RPMI7951 (cell line): ENCODE data around the gene RTN4R. TPM values are rescaled to one million over a fixed set of nuclear protein-coding genes. Genes with fewer than 3 reads are reported as not detected.
A peak's percentile ranks its signal among the peaks of the same experiment; 100 is the strongest.
"Not testable (repeated sequence)": the region's sequence is repeated elsewhere in the genome, so short reads cannot be mapped to it uniquely, and the experiment has no call there.

Experiments used
- DNase-seq: peaks from one replicate; pipeline ENCODE4 v3.0.0-alpha.2; 2012; ENCODE audit warnings: low read depth
- total RNA-seq: library from RNA; depleted of rRNA; stranded (reverse); fragments of >200 nt; shearing (Covaris generic); gene quantifications from 2 replicates; pipeline ENCODE4 v1.2.3, GENCODE V29; 2014; rRNA removed

The RTN4R gene
- 0.12 and 0.39 TPM in 2 replicates for total RNA-seq

DNA sequence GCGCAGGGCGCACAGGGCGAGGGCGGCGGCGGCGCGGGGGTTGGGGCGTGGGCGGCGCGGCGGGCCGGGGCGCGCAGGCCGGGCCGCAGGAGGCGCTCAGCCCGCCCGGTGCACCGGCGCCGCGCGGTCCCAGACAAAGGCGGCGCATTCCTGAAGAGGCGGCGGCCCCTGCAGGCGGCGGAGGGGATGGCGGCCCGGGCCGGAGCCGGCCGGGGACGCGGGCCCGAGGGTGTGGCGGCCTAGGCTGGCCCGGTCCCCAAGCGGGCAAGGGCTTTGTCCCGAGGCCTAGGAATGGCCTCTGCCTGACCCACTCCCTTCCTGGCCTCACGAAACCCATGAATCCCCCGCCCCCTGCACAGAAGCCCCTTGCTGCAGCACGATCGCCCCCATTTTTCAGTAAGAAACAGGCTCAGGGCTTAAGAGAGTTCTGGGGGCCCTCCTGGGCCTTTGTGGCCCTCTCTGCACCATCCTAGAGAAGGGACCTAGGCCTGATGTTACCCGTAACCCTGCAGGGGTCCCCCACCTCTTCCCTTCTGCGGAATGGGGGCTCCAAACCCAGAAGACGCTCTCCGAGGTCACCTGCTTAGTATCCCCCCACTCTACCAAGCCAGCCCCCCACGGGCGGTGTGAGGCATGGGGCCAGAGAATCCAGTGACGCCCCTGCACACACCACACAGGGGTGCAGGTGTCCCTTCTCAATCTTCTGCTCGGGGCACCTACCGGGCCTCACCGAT lies at the start of gene RTN4R:
TSS of gene RTN4R (minus strand) at position 40 of the 734 bp plus-strand sequence. CDS start 226 bp downstream, outside the sequence.
- peak; percentile 25 for DNase-seq

DNA sequence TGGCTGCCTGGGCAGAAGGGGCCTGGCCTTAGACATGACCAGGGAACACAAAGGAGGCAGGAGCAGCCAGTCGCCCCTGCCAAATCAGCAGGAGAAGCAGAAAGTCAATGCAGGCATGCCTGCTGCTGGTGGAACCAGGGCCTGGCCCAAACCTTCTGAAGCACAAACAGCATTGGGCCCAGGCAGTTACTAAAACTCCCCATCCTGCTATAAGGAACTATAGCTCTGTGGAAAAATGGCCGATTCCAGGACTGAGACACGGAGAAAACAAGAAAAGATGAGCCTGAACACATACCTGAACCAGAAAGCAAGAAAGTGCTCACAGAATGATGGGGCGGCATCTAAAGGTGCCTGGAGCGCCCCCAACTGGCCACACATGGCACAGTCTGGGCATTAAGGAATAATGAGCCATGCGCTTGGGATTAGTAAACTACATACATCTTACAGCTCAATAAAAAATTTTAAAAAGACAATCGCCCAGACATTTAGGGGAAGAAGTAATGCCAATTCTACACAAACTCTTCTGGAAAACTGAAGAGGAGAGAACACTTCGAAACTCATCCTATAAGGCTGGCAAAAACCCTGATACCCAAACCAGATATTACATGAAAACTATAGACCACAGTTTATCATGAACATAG lies 49.4 kb upstream of the RTN4R start:
- not testable (repeated sequence) for DNase-seq

DNA sequence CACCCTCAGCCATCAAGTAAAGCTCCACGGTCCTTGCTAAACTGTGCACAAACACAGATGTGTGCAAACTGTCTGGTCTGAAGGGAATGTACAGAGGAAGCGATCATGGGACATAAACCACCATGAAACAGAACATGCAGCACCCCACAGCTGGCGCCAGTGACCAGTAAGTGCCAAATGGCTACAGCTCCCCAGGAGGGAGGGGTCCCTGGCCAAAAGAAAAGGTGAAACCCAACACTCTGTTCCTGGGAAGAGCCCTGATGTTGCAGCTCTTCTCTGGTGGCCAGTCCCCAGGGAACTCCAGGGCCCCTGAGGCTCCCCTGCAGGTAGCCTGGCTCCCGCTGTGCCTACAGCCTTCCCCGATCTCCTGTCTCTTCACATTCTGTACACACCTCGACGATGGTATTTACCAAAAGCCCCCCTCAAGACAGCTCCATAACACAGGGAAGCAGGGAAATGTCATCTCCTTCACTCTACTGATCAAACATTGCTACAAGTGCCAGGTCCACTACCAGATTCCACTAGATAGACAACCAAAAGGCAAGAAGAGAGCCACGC lies 48.8 kb upstream of the RTN4R start:
- DNase-seq, result no peak

DNA sequence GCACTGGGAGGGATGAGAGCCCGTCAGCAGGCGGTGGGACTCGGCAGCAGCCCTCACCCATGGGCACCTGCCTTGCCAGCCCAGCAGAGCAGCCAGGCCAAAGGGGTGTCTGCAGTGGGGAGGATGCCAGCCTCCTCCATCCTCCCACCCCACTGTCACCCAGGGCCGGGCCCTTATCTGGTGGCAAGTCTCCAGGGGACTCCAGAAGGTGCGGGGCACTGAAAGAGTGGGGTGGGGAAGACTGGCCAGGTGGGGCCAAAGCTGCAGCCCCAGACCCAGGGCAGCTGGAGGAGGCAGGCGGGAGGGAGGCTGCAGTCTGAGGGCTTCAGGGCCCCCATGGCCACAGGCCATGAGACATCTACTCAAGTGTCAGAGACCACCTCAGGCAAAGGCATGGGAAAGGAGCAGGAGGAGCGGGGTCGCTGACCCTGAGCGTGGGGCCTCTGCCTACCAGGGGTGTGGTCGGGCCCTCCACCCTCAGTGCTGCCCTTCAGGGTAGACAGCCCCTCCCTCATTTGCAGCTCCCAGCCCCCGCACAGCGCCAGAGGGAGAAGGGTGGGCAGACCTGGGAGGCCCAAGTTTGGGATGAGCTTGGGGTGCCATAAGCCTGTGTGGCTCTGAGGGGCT lies 48.2 kb upstream of the RTN4R start:
- no peak for DNase-seq

DNA sequence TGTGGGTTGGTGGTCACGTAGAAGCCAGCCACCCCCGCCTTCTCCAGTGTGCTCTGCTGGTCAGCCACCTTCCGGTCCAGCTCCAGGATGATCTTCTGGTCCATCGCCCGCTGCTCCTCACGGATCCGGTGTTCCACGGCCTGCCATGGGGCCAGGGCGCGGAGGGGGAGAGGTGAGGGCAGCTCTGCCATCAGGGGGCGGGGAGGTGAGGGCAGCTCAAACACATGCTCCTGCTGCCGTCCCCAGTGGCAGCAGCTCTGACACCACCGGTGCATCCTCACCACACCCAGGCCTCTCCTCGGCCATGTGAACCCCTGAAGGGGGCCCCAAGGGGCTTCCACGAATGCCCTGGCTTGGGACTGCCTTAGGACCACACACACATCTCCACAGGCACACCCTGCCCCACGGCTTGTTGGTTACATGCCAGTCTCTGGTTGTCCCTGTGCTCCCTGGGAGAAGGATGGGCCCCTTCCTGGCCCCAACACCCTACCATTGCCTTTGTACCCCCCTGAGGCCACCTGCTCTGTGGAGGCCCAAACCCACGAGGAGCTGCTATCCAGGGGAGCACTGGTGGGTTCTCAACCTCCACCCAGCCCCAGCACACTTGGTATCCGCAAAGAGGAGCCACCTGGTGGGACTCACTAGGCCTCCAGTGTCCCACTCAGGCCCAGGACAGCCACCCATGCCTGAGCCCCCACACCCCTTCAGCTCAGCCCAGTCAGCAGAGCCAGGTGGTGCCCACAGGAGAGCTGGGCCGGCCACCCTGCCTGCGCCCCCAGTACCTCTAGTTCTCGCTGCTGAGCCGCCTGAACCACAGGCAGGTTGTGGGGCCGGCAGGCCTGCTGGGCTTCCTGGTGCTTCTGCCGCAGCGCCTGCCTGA lies 47.5 kb upstream of the RTN4R start:
- no peak for DNase-seq

DNA sequence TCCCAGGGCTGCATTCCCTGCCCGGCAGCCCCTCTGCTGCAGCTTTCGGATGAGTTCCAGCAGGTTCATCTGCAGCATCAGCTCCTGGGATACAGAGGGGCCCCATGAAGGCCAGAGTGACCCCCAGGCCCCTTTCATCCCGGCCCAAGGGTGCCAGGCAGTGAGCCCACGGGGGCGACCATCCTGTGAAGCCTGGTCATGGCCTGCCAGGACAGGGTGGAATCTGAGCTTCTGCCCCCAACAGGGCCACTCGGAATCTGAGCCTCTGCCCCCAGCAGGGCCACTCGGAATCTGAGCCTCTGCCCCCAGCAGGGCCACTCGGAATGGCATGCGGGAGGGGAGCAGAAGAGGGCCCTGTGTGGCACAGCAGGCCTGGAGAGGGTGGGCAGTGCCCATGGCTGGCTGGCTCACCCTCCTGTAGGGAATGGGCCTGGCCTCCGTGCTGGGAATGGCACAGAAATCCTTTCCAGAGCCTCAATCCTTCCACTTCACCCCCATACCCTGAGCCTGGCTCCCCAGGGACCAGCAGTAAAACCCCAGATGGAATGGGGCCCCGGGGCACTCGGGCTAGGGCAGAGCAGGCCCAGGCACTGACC lies 46.7 kb upstream of the RTN4R start:
- DNase-seq, result not testable (repeated sequence)

DNA sequence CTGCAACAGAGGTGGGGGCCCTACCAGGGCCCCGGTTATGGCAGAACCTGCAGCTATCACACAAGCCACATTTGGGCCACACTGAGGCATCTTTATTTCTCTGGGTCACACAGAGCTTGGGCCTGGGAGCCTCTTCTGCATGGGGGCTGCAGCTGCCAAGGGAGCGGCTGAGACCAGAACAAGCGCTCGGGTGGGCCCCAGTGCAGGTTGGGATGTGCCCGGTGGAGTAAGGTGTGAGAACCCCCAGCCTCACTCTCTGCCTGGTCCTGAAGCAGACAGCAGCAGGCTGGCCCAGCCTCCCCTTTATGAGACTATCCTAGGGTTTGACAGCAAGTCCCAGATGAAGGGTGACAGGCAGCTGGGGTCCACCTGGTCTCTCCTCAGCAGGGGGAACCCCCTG lies 46.1 kb upstream of the RTN4R start:
- not testable (repeated sequence) for DNase-seq

DNA sequence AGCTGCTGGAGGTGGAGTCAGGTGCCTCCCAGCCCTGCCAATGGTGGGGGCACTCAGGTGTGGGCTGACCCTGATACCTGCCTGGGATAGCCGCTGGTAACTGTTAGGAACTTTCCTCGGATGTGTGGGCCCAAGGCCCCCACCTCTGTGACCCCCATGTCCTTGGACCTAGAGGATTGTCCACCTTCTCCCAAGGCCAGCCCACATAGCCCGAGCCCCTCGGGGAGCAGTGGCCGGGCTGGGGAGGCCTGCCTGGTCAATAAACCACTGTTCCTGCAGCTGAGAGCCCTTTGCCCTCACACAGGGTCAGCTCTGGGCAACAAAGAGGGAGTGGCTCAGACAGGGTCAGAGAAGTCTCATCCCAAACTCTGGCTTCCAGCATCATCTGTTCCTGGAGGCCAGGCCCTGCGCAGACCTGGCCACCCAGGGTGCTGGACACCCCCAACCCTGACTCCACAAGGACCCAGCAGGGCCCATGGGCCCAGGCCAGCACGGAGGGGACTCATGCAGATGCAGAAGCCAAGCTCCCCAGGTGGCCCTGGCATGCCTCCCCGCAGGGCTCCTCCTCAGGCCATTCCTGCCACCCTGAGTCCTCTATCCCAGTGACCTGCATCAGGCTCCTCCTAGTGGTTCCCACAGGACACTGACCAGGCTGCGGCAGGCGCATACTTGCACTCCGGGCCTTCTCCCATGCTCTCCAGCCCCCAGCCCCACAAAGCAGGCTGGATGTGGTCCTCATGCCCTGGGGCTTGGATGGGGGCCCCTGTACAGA lies 45.4 kb upstream of the RTN4R start:
- not testable (repeated sequence) for DNase-seq

DNA sequence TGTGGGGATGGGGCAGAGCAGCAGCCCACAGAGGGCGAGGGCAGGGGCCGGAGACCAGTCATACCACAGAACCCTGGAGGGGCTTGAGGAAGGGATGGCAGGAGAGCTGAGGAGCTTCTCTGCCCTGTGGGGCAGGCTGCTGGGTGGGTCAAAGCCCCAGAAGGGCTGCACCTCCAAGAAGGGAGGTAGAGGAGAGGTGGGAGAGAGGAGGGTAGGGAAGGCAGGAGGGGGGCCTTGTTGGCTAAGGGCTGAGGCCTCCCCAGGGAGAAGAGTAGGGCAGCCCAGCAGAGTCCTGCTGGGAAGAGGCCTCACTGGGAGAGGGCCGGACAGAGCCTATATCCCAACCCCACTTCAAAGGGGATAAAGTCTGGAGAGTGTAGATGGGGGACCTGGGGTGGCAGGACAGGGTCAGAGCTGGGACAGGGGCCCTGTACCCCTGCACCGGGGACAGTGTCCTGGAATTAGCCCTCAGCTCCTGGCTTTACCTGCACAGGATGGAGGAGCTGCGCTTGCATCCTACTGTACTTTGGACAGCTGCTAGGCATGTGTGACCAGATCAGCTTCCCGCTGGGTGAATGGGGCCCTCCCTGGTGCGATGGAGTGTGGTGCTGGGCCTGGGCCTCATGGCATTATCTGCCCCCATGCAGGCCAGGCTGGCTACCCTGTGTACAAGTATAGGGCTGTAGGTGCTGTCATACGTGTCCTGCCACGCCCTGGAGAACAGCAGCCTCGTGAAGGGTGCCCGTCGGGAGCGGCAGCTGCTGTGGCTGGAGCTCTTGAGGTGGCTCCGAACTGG lies 44.5 kb upstream of the RTN4R start:
- DNase-seq, result no peak

DNA sequence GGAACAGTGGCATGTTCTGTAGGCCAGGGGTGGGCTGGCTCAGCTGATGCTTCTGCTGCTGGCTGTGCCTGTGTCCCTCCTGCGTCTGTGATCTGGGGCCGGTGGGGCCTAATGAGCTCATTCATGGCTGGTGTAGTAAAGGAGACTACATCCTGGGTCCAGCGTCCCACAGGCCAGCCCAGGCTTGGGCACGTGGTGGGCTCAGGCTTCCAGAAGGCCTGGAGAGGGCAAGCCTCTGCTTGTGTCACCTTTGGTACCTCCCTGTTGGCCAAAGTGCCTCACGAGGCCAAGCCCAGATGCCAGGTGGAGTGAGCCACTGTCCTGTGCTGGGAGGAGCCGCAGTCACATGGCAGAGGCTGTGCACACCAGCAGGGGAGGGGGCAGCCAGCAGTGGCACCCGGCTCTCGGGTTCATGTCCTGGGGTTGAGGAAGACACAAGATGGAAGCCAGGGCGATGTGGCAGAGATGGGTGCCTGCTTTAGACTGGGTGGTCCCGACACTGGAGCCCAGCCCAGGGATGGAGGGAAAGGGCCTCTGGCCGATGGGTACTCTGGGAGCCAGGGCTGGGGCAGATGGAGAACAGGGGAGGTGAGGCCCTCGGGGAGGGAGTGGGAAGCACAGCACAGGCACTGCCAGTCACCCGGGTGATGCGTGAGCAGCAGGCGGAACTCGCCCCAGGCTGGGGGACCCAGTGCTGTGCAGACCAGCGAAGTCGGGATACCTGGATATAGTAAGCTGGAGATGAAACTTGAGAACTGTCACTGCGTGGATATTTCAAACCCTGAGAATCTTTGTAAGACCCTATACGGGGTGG lies 43.3 kb upstream of the RTN4R start:
- DNase-seq, result not testable (repeated sequence)

DNA sequence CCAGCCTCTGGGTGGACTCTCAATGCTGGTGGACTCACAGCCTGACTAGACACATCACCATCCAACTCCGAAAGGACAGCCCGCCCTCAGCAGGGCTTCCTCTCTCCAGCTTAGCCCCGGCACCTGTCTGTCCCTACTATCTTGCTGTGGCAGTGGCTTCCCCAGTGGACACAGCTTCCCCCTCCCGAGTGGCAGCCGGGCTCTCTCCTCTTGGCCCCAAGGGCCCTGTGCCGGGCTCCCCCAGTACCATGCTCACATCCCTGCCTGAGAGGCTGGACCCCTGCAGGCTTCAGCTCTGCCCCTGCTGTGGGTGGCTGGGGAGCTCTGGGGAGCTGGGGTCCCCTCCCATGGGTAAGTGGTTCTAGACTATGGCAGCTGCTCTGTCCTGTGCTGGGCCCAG lies 42.7 kb upstream of the RTN4R start:
- not testable (repeated sequence) for DNase-seq

DNA sequence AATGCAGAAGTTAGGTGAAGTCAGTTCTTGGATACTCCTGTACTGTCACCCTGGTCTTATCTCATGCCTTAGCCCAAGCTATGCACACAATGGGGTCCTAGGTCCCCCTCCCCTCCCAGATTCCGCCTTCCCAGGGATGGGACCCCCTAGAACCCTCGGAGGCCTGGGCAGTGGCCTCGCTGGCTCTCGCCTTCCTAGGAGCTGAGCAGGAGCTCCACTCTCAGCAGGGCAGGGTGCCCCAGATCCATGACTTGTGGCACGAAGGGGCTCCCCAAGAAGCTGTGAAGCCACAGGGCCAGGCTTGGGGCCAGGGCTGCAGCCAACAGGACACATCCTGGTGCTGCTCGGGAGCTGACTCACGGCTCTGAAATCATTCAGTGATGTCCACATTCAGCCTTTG lies 42.1 kb upstream of the RTN4R start:
- DNase-seq, result not testable (repeated sequence)

DNA sequence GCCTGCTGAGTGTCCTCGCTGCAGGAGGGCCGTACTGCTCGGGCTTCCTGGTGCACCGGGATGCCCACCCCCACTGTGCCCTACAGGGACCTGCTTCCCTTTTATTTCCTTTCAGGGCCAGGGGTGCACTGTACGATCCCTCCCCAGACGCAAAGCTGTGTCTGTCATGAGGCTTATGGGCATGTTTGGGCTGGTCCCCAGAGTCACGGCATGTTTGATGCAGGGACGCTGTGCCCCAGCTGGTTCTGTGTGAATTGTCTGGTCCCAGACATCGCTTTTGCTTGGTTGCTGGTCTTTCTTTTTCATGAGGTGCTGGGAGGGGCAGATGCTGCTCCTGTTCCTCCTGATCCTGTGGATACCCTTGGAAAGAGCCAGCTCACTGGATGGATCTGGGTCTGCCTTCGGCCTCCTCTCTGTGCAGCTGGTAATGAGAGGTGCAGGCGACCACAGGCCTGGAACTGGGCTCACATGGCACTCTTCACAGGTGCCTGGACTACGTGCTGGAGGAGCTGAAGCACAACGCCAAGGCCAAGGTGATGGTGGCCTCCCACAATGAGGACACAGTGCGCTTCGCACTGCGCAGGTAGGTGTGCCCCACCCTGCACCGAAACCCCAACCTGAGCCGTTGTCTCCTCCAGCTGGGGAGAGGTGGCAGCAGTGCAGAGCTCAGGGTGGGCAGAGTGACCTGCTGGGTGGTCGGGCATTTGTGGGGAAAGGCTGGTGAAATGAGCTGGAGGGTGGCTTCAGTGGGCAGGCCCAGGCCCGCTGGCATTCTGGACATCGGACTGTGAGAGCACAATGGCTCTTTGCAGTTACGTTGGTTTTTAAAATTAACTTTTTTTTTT lies 40.9 kb upstream of the RTN4R start:
- not testable (repeated sequence) for DNase-seq

DNA sequence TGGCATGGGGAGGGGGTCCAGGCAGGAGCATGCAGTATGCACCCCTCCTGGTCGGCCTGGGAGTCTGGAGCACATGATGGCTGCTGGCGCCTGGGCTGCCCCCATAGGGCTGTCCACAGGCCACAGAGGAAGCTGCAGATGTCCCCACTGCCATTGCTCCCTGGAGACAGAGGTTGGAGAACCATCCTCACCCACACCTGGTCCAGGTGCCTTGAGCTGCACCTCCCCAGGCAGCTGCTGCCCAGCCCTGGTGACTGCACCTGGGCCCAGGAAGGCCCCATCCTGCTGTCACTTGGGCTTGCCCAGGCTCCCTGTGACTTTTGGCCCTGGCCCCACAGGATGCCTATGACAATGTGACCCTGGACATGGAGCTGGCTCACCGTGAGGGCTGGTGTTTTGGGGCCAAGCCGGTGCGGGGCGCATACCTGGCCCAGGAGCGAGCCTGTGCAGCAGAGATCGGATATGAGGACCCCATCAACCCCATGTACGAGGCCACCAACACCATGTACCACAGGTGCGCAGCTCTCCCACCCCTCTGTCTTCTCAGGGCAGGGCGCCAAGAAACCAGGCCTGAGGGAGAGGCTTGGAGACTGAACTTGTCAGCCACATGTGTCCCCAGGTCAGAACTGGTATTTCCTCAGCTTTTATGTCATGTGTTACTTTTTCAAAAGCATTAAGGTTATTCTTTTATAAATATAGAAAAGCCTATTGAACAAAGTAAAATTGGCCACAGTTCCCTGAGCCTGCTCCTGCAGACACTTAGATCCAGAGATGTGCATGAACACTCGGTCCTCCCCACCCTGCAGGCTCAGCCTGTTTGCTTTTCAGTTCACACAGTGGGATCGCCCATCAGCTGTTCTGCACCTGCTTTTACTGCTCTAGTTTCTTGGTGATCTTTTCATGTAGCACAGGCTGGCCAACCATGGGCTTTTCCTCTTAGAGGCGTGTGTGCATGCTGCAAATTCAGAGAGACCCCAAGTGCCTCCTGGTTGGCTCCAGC lies 39.6 kb upstream of the RTN4R start:
- DNase-seq, result not testable (repeated sequence)

DNA sequence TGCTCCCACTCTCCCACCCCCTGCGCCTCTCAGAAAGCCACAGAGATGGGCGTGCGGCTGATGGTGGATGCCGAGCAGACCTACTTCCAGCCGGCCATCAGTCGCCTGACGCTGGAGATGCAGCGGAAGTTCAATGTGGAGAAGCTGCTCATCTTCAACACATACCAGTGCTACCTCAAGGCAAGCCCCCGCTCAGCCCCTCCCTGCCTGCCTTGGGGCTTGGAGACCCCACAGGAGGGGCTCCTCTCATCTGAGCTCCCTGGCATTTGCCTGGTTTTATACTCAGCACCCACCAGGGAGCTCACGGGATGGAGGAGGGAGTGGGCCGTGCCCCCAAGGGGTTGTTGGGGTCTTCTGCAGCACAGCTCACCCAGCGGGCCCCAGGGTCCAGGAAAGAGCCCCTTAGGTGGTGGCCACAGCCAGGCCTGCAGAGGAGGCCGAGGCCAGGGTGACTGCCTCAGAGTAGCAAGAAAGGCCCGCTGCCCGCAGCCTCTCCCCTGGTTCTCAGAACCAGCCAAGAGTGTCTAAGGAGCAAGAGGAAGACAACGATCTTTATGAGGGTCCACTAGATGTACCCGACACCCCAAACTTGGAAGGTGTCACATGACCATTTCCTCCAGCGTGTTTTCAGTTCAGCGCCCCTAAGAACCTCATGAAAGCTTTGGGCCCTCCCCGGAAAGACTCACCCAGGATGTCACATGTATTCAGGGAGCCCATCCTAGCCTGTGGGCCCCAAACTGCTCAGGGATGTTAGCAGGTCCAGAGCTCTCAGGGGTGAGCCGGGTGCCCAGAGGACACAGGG lies 38.7 kb upstream of the RTN4R start:
- not testable (repeated sequence) for DNase-seq
